Keratinocyte (primary cell): ENCODE data around the gene ARNT2. TPM values are rescaled to one million over a fixed set of nuclear protein-coding genes. Genes with fewer than 3 reads are reported as not detected.

Experiments used
- DNase-seq: peaks from one replicate; pipeline ENCODE4 v3.0.0-alpha.2; 2011; ENCODE audit warnings: low read depth, missing footprints, low spot score
- FAIRE-seq: peaks from 2 replicates; lab custom pipeline; 2011; peaks lifted over from hg19 to GRCh38; lab: Jason Lieb, UNC
- H2AFZ ChIP-seq: 2 replicates; pipeline ENCODE4 v1.6.0; 2012; ENCODE audit warnings: low read length, control low read depth, inconsistent platforms; ENCODE audit not compliant: control insufficient read depth
- H3K27ac ChIP-seq: 2 replicates; pipeline ENCODE4 v1.5.1; 2011; ENCODE audit warnings: low read length; ENCODE audit not compliant: control insufficient read depth, insufficient read depth
- H3K27me3 ChIP-seq: 3 replicates; pipeline ENCODE4 v1.6.0; 2011; ENCODE audit warnings: low read length; ENCODE audit not compliant: control insufficient read depth, insufficient read depth; ENCODE audit errors: extremely low read depth
- H3K36me3 ChIP-seq, 2 experiments: 2 replicates in 1 of 2; 3 replicates in 1 of 2; pipeline ENCODE4 v1.5.1; 2011; ENCODE audit warnings: low read length in 2 of 2, mild to moderate bottlenecking in 1 of 2; ENCODE audit not compliant: control insufficient read depth in 2 of 2, insufficient read depth in 2 of 2; ENCODE audit errors: extremely low read depth in 1 of 2
- H3K4me1 ChIP-seq: 3 replicates; pipeline ENCODE4 v1.5.1; 2011; ENCODE audit warnings: low read length; ENCODE audit not compliant: control insufficient read depth, insufficient read depth; ENCODE audit errors: extremely low read depth
- H3K4me2 ChIP-seq: 3 replicates; pipeline ENCODE4 v1.6.0; 2011; ENCODE audit warnings: low read depth, low read length; ENCODE audit not compliant: control insufficient read depth, insufficient read depth; ENCODE audit errors: extremely low read depth
- H3K4me3 ChIP-seq, 3 experiments: fragments of 200-600 bp in 1 of 3; sonication (generic) in 1 of 3; 2 replicates in 2 of 3; 3 replicates in 1 of 3; pipeline ENCODE4 v1.5.1; 2011 to 2016; ENCODE audit warnings: low read length in 3 of 3, mild to moderate bottlenecking in 3 of 3, control low read depth in 2 of 3, inconsistent platforms in 1 of 3, low read depth in 1 of 3, mixed read lengths in 1 of 3, mixed run types in 1 of 3, moderate library complexity in 1 of 3; ENCODE audit not compliant: control insufficient read depth in 2 of 3, insufficient read depth in 2 of 3; ENCODE audit errors: extremely low read depth in 1 of 3
- H3K79me2 ChIP-seq: 2 replicates; pipeline ENCODE4 v1.6.0; 2012; ENCODE audit warnings: low read length; ENCODE audit not compliant: control insufficient read depth, insufficient read depth
- H3K9ac ChIP-seq: 3 replicates; pipeline ENCODE4 v1.6.0; 2011; ENCODE audit warnings: low read length; ENCODE audit not compliant: control insufficient read depth, insufficient read depth; ENCODE audit errors: extremely low read depth
- H3K9me1 ChIP-seq: 3 replicates; pipeline ENCODE4 v1.6.0; 2011; ENCODE audit warnings: low read length; ENCODE audit not compliant: control insufficient read depth, insufficient read depth; ENCODE audit errors: extremely low read depth
- H3K9me3 ChIP-seq: 2 replicates; pipeline ENCODE4 v1.5.1; 2012; ENCODE audit warnings: low read depth, low read length; ENCODE audit not compliant: control insufficient read depth
- H4K20me1 ChIP-seq: 3 replicates; pipeline ENCODE4 v1.6.0; 2011; ENCODE audit warnings: low read length; ENCODE audit not compliant: control insufficient read depth, insufficient read depth; ENCODE audit errors: extremely low read depth
- EZH2 ChIP-seq: IDR thresholded peaks from one replicate; pipeline ENCODE4 v1.6.1; 2012; ENCODE audit warnings: inconsistent platforms, mild to moderate bottlenecking, low read length, moderate library complexity
- dilution Hi-C: fragments of 300-500 bp; cut with MboI; formaldehyde crosslinking; loops from one replicate; pipeline ENCODE4 v1.7.0; 2020; ENCODE audit warnings: low sequenced_read_pairs; ENCODE audit not compliant: extremely low pct_ligation_motif_present
- polyA plus RNA-seq, 5 experiments: library from polyadenylated mRNA; depleted of rRNA in 3 of 5; stranded (reverse) in 3 of 5; stranded (forward) in 1 of 5; unstranded in 1 of 5; fragments of >200 nt; gene quantifications; 1 replicate in 1 of 5; 2 replicates in 3 of 5; 3 replicates in 1 of 5; pipeline versions ENCODE4 v1.2.1 to v1.2.3, GENCODE V29; 2011 to 2012; ENCODE audit warnings: missing spikeins in 2 of 5, low read depth in 1 of 5, low replicate concordance in 1 of 5
- TF ChIP-seq, protein P1 (sequence below), 3 experiments: IDR thresholded peaks in 1 of 3; conservative IDR thresholded peaks in 1 of 3; optimal IDR thresholded peaks in 1 of 3; 2 replicates in 2 of 3; 3 replicates in 1 of 3; pipeline versions ENCODE3 to v1.5.1; 2011; ENCODE audit warnings: low read length in 3 of 3, mild to moderate bottlenecking in 3 of 3, moderate library complexity in 2 of 3, control low read depth in 1 of 3, inconsistent platforms in 1 of 3; ENCODE audit not compliant: insufficient read depth in 2 of 3; ENCODE audit errors: extremely low read depth in 1 of 3

The ARNT2 gene
- polyA plus RNA-seq, 1 donor (not counting 4 experiments of a cell fraction or from before 2014, with no cell fraction given): 0.16 TPM

DNA sequence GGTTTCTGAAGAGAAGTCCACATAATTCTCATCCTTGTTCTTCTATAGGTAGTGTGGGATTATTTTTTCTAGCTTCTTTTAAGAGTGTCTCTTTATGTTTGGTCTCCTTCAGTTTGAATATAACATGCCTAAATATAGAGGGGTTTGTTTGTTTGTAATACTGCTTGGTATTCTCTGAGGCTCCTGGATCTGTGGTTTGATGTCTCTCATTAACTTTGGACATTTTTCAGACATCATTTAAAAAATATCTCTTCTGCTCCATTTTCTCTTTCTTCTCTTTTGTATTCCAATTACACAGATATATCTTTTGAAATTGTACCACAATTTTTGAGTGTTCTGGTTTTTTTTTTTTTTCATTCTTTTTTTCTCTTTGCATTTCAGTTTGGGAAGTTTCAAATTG lies 113.1 kb downstream of the ARNT2 start:
- H3K4me3 ChIP-seq: no peak overlapping the region
- no peaks in the 10 kb centered on the region for H3K9me3 ChIP-seq
- dilution Hi-C loops: no loop called here
- H3K79me2 ChIP-seq: no peaks in the 10 kb centered on the region
- no peak overlapping the region for H3K27ac ChIP-seq
- H3K36me3 ChIP-seq: no peaks in the 10 kb centered on the region
- H3K27me3 ChIP-seq: no peaks in the 10 kb centered on the region
- H3K4me2 ChIP-seq: no peak overlapping the region
- no peak overlapping the region for H2AFZ ChIP-seq
- TF ChIP-seq EZH2: no peak
- TF ChIP-seq, protein P1, sequence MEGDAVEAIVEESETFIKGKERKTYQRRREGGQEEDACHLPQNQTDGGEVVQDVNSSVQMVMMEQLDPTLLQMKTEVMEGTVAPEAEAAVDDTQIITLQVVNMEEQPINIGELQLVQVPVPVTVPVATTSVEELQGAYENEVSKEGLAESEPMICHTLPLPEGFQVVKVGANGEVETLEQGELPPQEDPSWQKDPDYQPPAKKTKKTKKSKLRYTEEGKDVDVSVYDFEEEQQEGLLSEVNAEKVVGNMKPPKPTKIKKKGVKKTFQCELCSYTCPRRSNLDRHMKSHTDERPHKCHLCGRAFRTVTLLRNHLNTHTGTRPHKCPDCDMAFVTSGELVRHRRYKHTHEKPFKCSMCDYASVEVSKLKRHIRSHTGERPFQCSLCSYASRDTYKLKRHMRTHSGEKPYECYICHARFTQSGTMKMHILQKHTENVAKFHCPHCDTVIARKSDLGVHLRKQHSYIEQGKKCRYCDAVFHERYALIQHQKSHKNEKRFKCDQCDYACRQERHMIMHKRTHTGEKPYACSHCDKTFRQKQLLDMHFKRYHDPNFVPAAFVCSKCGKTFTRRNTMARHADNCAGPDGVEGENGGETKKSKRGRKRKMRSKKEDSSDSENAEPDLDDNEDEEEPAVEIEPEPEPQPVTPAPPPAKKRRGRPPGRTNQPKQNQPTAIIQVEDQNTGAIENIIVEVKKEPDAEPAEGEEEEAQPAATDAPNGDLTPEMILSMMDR (optimal IDR thresholded peaks at IDR 0.05 in 1 of 3, IDR thresholded peaks at IDR 0.05 in 1 of 3, conservative IDR thresholded peaks at IDR 0.05 in 1 of 3; ENCODE audit: extremely low read depth in 1 of 3, insufficient read depth in 2 of 3, low read length in 3 of 3): no peak
- H3K9me1 ChIP-seq: no peaks in the 10 kb centered on the region
- no peak overlapping the region for H3K9ac ChIP-seq
- DNase-seq (no peak), FAIRE-seq (no peak)
- no peaks in the 10 kb centered on the region for H4K20me1 ChIP-seq
- no peaks in the 10 kb centered on the region for H3K4me1 ChIP-seq

DNA sequence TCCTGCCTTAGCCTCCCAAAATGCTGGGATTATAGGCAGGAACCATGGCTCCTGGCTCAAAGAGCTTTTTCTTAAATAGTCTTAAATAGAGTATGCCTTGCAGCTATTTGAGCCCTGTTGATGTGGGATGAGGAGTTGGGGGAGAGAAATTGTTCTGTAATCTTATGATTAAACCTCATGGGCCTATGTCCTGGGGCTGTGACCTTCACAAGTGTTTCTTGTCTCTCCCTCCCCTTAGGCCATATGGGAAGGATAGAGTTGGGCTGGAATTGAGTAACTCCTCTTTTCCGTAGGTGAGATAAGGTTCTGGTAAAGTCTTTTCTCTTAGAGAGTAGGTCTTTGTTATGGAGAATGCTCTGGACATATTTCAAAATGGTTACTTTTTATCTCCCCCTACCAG lies 114.3 kb downstream of the ARNT2 start:
- H3K4me1 ChIP-seq: no peaks in the 10 kb centered on the region
- H3K9ac ChIP-seq: no peak overlapping the region
- no peak overlapping the region for H3K4me2 ChIP-seq
- H3K27me3 ChIP-seq: no peaks in the 10 kb centered on the region
- H3K4me3 ChIP-seq: no peak overlapping the region
- DNase-seq: no peak
- no peaks in the 10 kb centered on the region for H3K36me3 ChIP-seq
- H3K9me1 ChIP-seq: no peaks in the 10 kb centered on the region
- H2AFZ ChIP-seq: no peak overlapping the region
- no peaks in the 10 kb centered on the region for H4K20me1 ChIP-seq
- no peak overlapping the region for H3K27ac ChIP-seq
- no peak for FAIRE-seq
- no peaks in the 10 kb centered on the region for H3K79me2 ChIP-seq
- no peak for TF ChIP-seq EZH2
- TF ChIP-seq, protein P1 (optimal IDR thresholded peaks at IDR 0.05 in 1 of 3, IDR thresholded peaks at IDR 0.05 in 1 of 3, conservative IDR thresholded peaks at IDR 0.05 in 1 of 3; ENCODE audit: extremely low read depth in 1 of 3, insufficient read depth in 2 of 3, low read length in 3 of 3): no peak
- dilution Hi-C loops: no loop called here
- no peaks in the 10 kb centered on the region for H3K9me3 ChIP-seq
